Erythroblast (primary cell): Measurements from ENCODE around the gene ZNF84.
A peak's percentile ranks its signal among the peaks of the same experiment; 100 is the strongest.

Experiments used
- GATA1 ChIP-seq: IDR thresholded peaks from 2 replicates; pipeline ENCODE4 v1.6.1; 2011; ENCODE audit warnings: low read depth, mild to moderate bottlenecking, control low read depth, low read length, moderate library complexity
- POLR2A ChIP-seq: IDR thresholded peaks from 2 replicates; pipeline ENCODE4 v1.6.1; 2011; ENCODE audit warnings: mild to moderate bottlenecking, low read length

DNA sequence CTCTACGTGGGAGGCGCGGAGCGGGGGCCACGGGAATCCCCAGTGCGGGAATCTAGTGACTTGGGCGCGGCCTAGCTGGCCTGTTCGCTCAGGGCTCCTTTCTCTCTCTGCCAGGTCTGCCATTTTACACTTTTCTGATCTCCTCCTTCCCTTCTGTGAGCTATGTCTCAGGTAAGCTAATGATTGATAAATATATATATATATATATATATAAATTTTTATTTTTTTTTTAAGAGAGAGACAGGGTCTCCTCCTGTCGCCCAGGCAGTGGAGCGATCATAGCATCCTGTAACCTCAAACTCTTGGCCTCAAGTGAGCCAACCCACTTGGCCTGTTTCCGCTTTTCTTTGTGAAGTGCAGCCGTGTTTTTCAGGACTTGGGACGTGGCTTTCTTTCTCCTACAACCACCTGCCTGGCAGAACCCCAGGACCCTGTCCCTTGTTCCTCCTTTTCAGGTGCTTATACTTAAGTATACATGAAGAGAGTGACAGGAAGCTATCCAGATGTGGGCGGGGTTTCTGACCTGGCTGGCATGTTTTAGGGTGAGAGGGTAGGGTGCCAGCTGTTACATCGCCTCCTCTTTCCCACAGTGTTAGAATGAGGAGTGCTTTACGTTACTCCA lies 44.0 kb downstream of the ZNF84 start:
- TF ChIP-seq POLR2A (peak; percentile 32), GATA1 (no peak)
